Hepatocyte (in vitro differentiated cells): ENCODE measurements around the gene ZNF202. TPM values are rescaled to one million over a fixed set of nuclear protein-coding genes. Genes with fewer than 3 reads are reported as not detected.

ENCODE experiments used
- DNase-seq: peaks from one replicate; pipeline ENCODE4 v3.0.0-alpha.2; 2016; ENCODE audit warnings: low spot score
- H2AFZ ChIP-seq: fragments of 200-600 bp; sonication (generic); 2 replicates; pipeline ENCODE4 v1.6.0; 2016; ENCODE audit warnings: antibody characterized with exemption, mild to moderate bottlenecking
- H3K27ac ChIP-seq: fragments of 200-600 bp; sonication (generic); 2 replicates; pipeline ENCODE4 v1.5.1; 2016; ENCODE audit warnings: mild to moderate bottlenecking
- H3K27me3 ChIP-seq: fragments of 200-600 bp; sonication (generic); 2 replicates; pipeline ENCODE4 v1.6.1; 2016
- H3K36me3 ChIP-seq: fragments of 200-600 bp; sonication (generic); replicated peaks from 2 replicates; pipeline ENCODE4 v1.5.1; 2016; ENCODE audit warnings: low read depth; ENCODE audit not compliant: insufficient read depth
- H3K4me1 ChIP-seq: fragments of 200-600 bp; sonication (generic); 2 replicates; pipeline ENCODE4 v1.5.1; 2016; ENCODE audit warnings: mild to moderate bottlenecking, moderate library complexity; ENCODE audit not compliant: insufficient read depth
- H3K4me2 ChIP-seq: fragments of 200-600 bp; sonication (generic); 2 replicates; pipeline ENCODE4 v1.6.0; 2016
- H3K4me3 ChIP-seq: fragments of 200-600 bp; sonication (generic); 2 replicates; pipeline ENCODE4 v1.5.1; 2016; ENCODE audit warnings: mild to moderate bottlenecking
- H3K79me2 ChIP-seq: fragments of 200-600 bp; sonication (generic); 2 replicates; pipeline ENCODE4 v1.6.0; 2017; ENCODE audit warnings: mild to moderate bottlenecking
- H3K9me2 ChIP-seq: fragments of 200-600 bp; sonication (generic); replicated peaks from 2 replicates; pipeline ENCODE4 v1.6.0; 2017; ENCODE audit warnings: mild to moderate bottlenecking; ENCODE audit not compliant: insufficient read depth
- H3K9me3 ChIP-seq: fragments of 200-600 bp; sonication (generic); 2 replicates; pipeline ENCODE4 v1.5.1; 2016; ENCODE audit warnings: low read depth, mild to moderate bottlenecking
- H4K20me1 ChIP-seq: fragments of 200-600 bp; sonication (generic); 2 replicates; pipeline ENCODE4 v1.6.0; 2016; ENCODE audit warnings: mild to moderate bottlenecking; ENCODE audit not compliant: insufficient read depth, poor library complexity, severe bottlenecking
- EZH2 ChIP-seq: fragments of 200-600 bp; sonication (generic); IDR thresholded peaks from 2 replicates; pipeline ENCODE4 v1.6.1; 2016; ENCODE audit warnings: antibody characterized with exemption, mild to moderate bottlenecking, borderline replicate concordance
- EZH2phosphoT487 ChIP-seq: fragments of 200-600 bp; sonication (generic); IDR thresholded peaks from one replicate; pipeline ENCODE4 v1.6.1; 2018; ENCODE audit warnings: antibody characterized with exemption, mild to moderate bottlenecking, low read depth, moderate library complexity; ENCODE audit not compliant: unreplicated experiment, severe bottlenecking
- WGBS: methylation state at CpG from one replicate; pipeline ENCODE4 v1.1.6; 2016; ENCODE audit warnings: low lambda C conversion rate; ENCODE audit errors: missing lambda C conversion rate; 5-methylcytosine and 5-hydroxymethylcytosine counted together
- polyA plus RNA-seq: library from polyadenylated mRNA; unstranded; fragments of >200 nt; fragmentation: Nextera tagmentation; extraction: Ambion mirVana; gene quantifications from 2 replicates; pipeline ENCODE4 v1.2.1, GENCODE V29; 2016
- total RNA-seq: library from RNA; depleted of rRNA; stranded (reverse); fragments of >200 nt; gene quantifications from 2 replicates; pipeline ENCODE4 v1.2.3, GENCODE V29; 2014
- TF ChIP-seq, protein P1 (sequence below): fragments of 200-600 bp; sonication (generic); IDR thresholded peaks from 2 replicates; pipeline ENCODE4 v1.5.1; 2016; ENCODE audit warnings: antibody characterized with exemption, mild to moderate bottlenecking; ENCODE audit not compliant: poor library complexity

The ZNF202 gene
- total and polyA plus RNA-seq, 2 experiments from 2014 or later = 5.7 to 8.4 TPM

DNA sequence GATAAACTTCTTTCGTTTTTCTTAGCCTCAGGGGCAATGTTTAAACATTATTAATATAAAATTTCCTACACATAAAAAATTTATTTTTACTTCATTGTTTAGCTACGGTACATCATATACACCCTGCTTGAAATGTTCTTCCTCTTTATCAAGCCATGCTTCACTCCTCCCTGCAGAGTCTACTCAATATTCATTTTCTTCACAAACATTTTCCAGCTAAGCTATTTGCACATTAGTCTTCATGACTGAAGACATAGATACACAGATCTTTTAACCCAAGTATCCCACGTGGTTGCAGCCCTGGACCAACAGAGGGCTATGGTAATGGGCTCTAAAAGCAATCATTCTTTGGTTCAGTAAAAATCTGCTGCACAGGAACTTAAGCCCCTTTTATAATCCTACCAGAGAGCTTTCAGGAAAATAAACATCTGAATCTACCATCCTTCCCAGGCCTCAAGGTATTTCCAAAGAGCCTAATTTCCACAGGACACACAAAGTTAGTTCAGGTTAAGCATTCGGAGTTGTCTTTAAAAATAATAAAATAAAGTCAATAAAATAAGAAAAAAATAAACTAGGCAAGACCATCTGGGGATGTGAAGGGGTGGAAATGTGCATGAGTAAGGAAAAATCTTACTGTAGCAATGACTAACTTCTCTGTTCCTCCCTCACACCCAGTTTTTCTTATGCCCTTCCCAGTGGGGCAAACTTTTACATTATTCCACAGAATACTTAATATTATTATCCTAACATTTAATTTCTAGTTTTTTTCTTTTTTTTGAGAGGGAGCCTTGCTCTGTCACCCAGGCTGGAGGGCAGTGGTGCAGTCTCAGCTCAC, 34.5 kb upstream of the ZNF202 start:
- no peaks in the 10 kb centered on the region for H3K4me1 ChIP-seq
- TF ChIP-seq EZH2phosphoT487 = no peak
- H4K20me1 ChIP-seq = no peaks in the 10 kb centered on the region
- H3K9me2 ChIP-seq = no peaks in the 10 kb centered on the region
- no peak overlapping the region for H3K4me2 ChIP-seq
- no peaks in the 10 kb centered on the region for H3K79me2 ChIP-seq
- no peaks in the 10 kb centered on the region for H3K27me3 ChIP-seq
- no peaks in the 10 kb centered on the region for H3K9me3 ChIP-seq
- H3K27ac ChIP-seq = no peak overlapping the region
- no peak overlapping the region for H3K4me3 ChIP-seq
- DNase-seq = no peak
- 49% methylated on average over 4 of the region's 4 CpGs for WGBS
- H3K36me3 ChIP-seq = no peaks in the 10 kb centered on the region
- no peak overlapping the region for H2AFZ ChIP-seq

DNA sequence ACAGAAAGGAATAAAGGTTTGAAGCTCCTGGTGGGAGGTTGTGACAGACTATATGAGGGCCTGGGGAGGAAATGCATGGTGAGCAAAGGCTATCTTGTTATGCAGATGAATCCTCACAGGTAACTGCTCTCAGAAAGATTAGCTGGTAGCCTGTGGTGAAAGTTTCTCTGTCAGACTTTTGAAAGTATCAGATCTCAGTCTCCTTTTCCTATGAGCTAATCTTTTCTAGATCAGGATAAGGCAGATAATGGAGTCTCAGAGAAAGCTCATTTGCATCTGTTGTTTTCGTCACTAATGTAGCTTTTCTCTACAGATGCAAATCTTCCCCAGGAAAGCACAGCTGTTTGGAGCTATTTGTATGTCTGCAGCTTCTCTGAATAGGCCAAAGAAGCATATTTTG, 33.8 kb upstream of the ZNF202 start:
- no peak overlapping the region for H3K27ac ChIP-seq
- no peaks in the 10 kb centered on the region for H3K27me3 ChIP-seq
- H2AFZ ChIP-seq = no peak overlapping the region
- no peak for DNase-seq
- H3K4me2 ChIP-seq = no peak overlapping the region
- H3K4me3 ChIP-seq = no peak overlapping the region
- H3K79me2 ChIP-seq = no peaks in the 10 kb centered on the region
- TF ChIP-seq, protein P1, sequence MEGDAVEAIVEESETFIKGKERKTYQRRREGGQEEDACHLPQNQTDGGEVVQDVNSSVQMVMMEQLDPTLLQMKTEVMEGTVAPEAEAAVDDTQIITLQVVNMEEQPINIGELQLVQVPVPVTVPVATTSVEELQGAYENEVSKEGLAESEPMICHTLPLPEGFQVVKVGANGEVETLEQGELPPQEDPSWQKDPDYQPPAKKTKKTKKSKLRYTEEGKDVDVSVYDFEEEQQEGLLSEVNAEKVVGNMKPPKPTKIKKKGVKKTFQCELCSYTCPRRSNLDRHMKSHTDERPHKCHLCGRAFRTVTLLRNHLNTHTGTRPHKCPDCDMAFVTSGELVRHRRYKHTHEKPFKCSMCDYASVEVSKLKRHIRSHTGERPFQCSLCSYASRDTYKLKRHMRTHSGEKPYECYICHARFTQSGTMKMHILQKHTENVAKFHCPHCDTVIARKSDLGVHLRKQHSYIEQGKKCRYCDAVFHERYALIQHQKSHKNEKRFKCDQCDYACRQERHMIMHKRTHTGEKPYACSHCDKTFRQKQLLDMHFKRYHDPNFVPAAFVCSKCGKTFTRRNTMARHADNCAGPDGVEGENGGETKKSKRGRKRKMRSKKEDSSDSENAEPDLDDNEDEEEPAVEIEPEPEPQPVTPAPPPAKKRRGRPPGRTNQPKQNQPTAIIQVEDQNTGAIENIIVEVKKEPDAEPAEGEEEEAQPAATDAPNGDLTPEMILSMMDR = no peak
- TF ChIP-seq EZH2 (no peak), EZH2phosphoT487 (no peak)
- H3K36me3 ChIP-seq = no peaks in the 10 kb centered on the region
- 70% methylated on average over 1 of the region's 1 CpG for WGBS
- no peaks in the 10 kb centered on the region for H3K9me3 ChIP-seq
- H4K20me1 ChIP-seq = no peaks in the 10 kb centered on the region
- no peaks in the 10 kb centered on the region for H3K9me2 ChIP-seq
- H3K4me1 ChIP-seq = no peaks in the 10 kb centered on the region

DNA sequence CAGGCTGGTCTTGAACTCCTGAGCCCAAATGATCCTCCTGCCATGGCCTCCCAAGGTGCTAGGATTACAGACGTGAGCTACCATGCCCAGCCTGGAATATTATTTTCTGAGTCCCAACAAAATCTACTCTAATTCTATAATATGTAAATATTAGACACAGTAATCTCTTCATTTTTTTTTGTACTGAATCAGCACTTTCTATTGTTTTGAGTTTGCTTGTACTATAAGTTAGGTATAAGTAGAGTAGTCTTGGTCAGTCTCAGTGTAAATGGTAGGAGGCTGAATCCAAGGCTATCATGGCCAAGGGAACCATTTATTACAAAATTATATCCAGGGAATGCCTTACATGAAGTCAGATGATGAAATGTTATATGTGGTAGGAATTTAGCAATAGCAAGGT, 32.5 kb upstream of the ZNF202 start:
- Histone ChIP-seq H3K27me3 (no peaks in the 10 kb centered on the region), H3K27ac (no peak overlapping the region), H3K4me1 (no peaks in the 10 kb centered on the region), H3K36me3 (no peaks in the 10 kb centered on the region), H3K79me2 (no peaks in the 10 kb centered on the region), H2AFZ (no peak overlapping the region), H3K9me3 (no peaks in the 10 kb centered on the region), H3K9me2 (no peaks in the 10 kb centered on the region), H3K4me3 (no peak overlapping the region), H3K4me2 (no peak overlapping the region), H4K20me1 (no peaks in the 10 kb centered on the region)
- no peak for DNase-seq
- 84% methylated on average over 1 of the region's 1 CpG for WGBS
- TF ChIP-seq, protein P1 = no peak
- TF ChIP-seq EZH2 = no peak
- TF ChIP-seq EZH2phosphoT487 = no peak

DNA sequence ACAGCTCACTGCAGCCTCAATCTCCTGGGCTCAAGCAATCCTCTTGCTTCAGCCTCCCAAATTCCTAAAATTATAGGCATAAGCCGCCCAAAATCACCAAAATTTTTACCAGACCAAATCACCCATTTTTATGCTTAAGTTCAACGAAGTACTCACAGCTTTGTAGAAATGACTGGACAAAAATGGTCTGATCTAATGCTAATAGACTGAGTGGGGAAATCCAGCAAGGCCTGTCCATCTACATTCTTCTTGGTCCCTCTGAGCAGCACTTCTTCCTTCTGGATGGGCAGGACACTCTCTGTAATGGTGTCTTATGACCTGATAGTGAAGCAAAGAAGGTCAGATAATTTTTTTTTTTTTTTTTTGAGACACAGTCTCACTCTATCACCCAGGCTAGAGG, 31.6 kb upstream of the ZNF202 start:
- DNase-seq = no peak

More for the DNA sequence above, 31.6 kb upstream of the ZNF202 start:
- no peaks in the 10 kb centered on the region for H3K4me1 ChIP-seq
- H3K9me3 ChIP-seq = no peaks in the 10 kb centered on the region
- H4K20me1 ChIP-seq = no peaks in the 10 kb centered on the region
- TF ChIP-seq, protein P1 = no peak
- no peak for TF ChIP-seq EZH2
- no peak for TF ChIP-seq EZH2phosphoT487
- 80% methylated on average over 2 of the region's 2 CpGs for WGBS
- no peak overlapping the region for H3K27ac ChIP-seq
- no peaks in the 10 kb centered on the region for H3K9me2 ChIP-seq
- H3K79me2 ChIP-seq = no peaks in the 10 kb centered on the region
- no peaks in the 10 kb centered on the region for H3K27me3 ChIP-seq
- no peak overlapping the region for H2AFZ ChIP-seq
- no peak overlapping the region for H3K4me3 ChIP-seq
- no peaks in the 10 kb centered on the region for H3K36me3 ChIP-seq
- no peak overlapping the region for H3K4me2 ChIP-seq
